HPDE6-E6E7 (cell line): ENCODE data around the gene ZBTB9.

Experiments used
- DNase-seq: peaks from one replicate; pipeline ENCODE4 v3.0.0; 2011; ENCODE audit warnings: missing footprints; ENCODE audit errors: extremely low spot score

Gene ZBTB9

GRCh38 chr6:33454009-33454946, at the start of gene ZBTB9:
Gene ZBTB9, plus strand, starts transcription at chr6:33454576. Its CDS starts 525 bp downstream, at chr6:33455101.
- peak; percentile 99 for DNase-seq

- DNase-seq: no peak
These were observed 49.5 kb upstream of the ZBTB9 start for GRCh38 chr6:33404884-33405283.

GRCh38 chr6:33405386-33405940, 48.9 kb upstream of the ZBTB9 start:
- DNase-seq: no peak

- DNase-seq: no peak
These were observed 48.2 kb upstream of the ZBTB9 start for GRCh38 chr6:33406126-33406525.

GRCh38 chr6:33407132-33407718, 47.2 kb upstream of the ZBTB9 start:
- DNase-seq: no peak

GRCh38 chr6:33410050-33410710, 44.2 kb upstream of the ZBTB9 start:
- peak; percentile 99 for DNase-seq

GRCh38 chr6:33410711-33411631, 43.4 kb upstream of the ZBTB9 start, which contains the start of gene PHF1:
Gene PHF1, plus strand, starts transcription at chr6:33411014. Its CDS starts 1,250 bp downstream, at chr6:33412264.
- peak; percentile 75 for DNase-seq

- DNase-seq: no peak
These were observed 42.8 kb upstream of the ZBTB9 start for GRCh38 chr6:33411632-33412005.

GRCh38 chr6:33412140-33413009, 42.0 kb upstream of the ZBTB9 start:
- no peak for DNase-seq

- DNase-seq: no peak
These were observed 40.9 kb upstream of the ZBTB9 start for GRCh38 chr6:33413241-33414120.

GRCh38 chr6:33414592-33415271, 39.6 kb upstream of the ZBTB9 start:
- no peak for DNase-seq

- DNase-seq: no peak
These were observed 38.5 kb upstream of the ZBTB9 start for GRCh38 chr6:33415831-33416230.

- DNase-seq: no peak
These were observed 37.8 kb upstream of the ZBTB9 start for GRCh38 chr6:33416386-33417127.

GRCh38 chr6:33417128-33417902, 37.1 kb upstream of the ZBTB9 start:
- no peak for DNase-seq

GRCh38 chr6:33417903-33418689, 36.3 kb upstream of the ZBTB9 start, which contains the start of gene CUTA:
Gene CUTA, minus strand, starts transcription at chr6:33418107. Its CDS starts 107 bp downstream, at chr6:33418000.
- peak; percentile 96 for DNase-seq

GRCh38 chr6:33418690-33419291, 35.6 kb upstream of the ZBTB9 start:
- DNase-seq: no peak
